ENCODE measurements around the gene RBMS1. TPM values are rescaled to one million over a fixed set of nuclear protein-coding genes. Genes with fewer than 3 reads are reported as not detected.
A peak's percentile ranks its signal among the peaks of the same experiment; 100 is the strongest.

RBMS1 gene
- total RNA-seq, 1 donor from 2014 or later = 148 TPM

DNA sequence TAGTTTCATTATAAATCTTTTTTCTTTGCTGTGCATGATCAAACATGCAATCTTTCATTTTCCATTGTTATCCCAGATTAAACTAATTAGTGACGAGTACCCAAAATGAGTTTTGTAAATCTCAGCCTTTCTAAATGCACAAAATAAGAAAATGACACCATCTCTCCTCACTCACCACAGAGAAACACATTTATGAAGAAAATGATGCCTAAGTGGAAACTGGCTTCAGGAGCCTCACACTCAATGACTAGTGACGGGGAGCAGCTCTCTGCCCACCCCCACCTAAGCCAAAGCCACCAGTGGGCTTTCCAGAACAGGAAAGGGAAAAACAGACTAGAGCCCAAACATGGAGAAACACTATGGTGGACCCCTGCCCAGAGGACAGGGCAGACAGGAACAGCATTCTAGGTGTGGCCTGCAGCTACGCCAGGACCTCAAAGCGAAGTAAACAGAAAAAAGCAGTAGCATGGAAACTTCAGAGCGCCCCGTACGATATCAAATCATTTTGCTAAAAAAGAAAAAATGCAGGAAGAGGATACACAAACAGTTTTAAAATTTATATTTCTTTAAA, 113.5 kb downstream of the RBMS1 start:
- Histone ChIP-seq H4K20me1 (ENCODE audit: insufficient read depth, low read length) (peaks cover 64% of the 10 kb centered on the region), H3K27ac (ENCODE audit: low read depth, low read length) (peak overlapping the region; percentile 13), H3K4me2 (ENCODE audit: low read length) (no peak overlapping the region), H3K79me2 (ENCODE audit: insufficient read depth, low read length) (peaks cover 100% of the 10 kb centered on the region), H3K9ac (ENCODE audit: low read length) (no peak overlapping the region), H3K4me1 (ENCODE audit: insufficient read depth, low read length) (peaks cover 40% of the 10 kb centered on the region), H3K27me3 (ENCODE audit: insufficient read depth, low read length) (no peaks in the 10 kb centered on the region), H2AFZ (ENCODE audit: low read depth, low read length) (no peak overlapping the region), H3K4me3 (ENCODE audit: insufficient read depth, low read depth, low read length) (no peak overlapping the region), H3K36me3 (ENCODE audit: insufficient read depth, low read length) (no peaks in the 10 kb centered on the region), H3K9me3 (ENCODE audit: insufficient read depth, low read depth, low read length) (no peaks in the 10 kb centered on the region)
- Mint-ChIP-seq H3K4me1 (ENCODE audit: low read depth, unreplicated experiment) (peaks cover 62% of the 10 kb centered on the region), H3K36me3 (ENCODE audit: low read depth, unreplicated experiment) (peaks cover 5% of the 10 kb centered on the region), H3K4me3 (ENCODE audit: unreplicated experiment) (peak overlapping the region; percentile 24), H3K27ac (ENCODE audit: unreplicated experiment) (peak overlapping the region; percentile 31), H3K9me3 (ENCODE audit: unreplicated experiment) (no peaks in the 10 kb centered on the region), H3K27me3 (ENCODE audit: low read depth, unreplicated experiment) (no peaks in the 10 kb centered on the region)
- no peak for TF ChIP-seq EZH2 (IDR thresholded peaks at IDR 0.05; ENCODE audit: insufficient read depth, low read length)
- TF ChIP-seq CTCF (IDR thresholded peaks at IDR 0.05; ENCODE audit: insufficient read depth, low read depth, low read length) = no peak
- FAIRE-seq (peak; percentile 9), DNase-seq (ENCODE audit: low read depth) (no peak)

DNA sequence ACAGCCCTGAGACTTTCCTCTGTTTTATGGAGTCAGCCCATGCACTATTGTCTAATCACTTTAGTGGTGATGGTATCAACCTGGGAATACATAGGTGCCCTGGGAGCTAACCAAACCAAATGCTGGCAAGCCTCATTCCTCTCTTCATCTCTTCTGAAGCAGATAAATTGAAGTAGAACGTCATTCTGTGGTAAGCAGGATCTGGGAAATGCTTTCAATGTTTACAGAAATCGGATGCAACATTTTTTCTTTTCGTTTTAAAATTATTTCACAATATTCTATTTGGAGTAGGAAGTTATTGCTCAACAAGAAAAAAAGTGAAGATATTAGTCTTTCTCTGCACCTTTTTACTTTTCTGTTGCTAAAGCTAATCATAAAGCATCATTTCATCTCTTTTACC, 114.2 kb downstream of the RBMS1 start:
- Histone ChIP-seq H3K36me3 (ENCODE audit: insufficient read depth, low read length) (no peaks in the 10 kb centered on the region), H3K4me2 (ENCODE audit: low read length) (no peak overlapping the region), H3K27me3 (ENCODE audit: insufficient read depth, low read length) (no peaks in the 10 kb centered on the region), H3K9ac (ENCODE audit: low read length) (no peak overlapping the region), H3K9me3 (ENCODE audit: insufficient read depth, low read depth, low read length) (no peaks in the 10 kb centered on the region), H3K4me3 (ENCODE audit: insufficient read depth, low read depth, low read length) (no peak overlapping the region), H3K27ac (ENCODE audit: low read depth, low read length) (peak overlapping the region; percentile 42), H4K20me1 (ENCODE audit: insufficient read depth, low read length) (peaks cover 60% of the 10 kb centered on the region), H3K4me1 (ENCODE audit: insufficient read depth, low read length) (peaks cover 42% of the 10 kb centered on the region), H2AFZ (ENCODE audit: low read depth, low read length) (no peak overlapping the region), H3K79me2 (ENCODE audit: insufficient read depth, low read length) (peaks cover 99% of the 10 kb centered on the region)
- no peaks in the 10 kb centered on the region for H3K27me3 Mint-ChIP-seq (ENCODE audit: low read depth, unreplicated experiment)
- H3K4me1 Mint-ChIP-seq (ENCODE audit: low read depth, unreplicated experiment) = peaks cover 63% of the 10 kb centered on the region
- no peak overlapping the region for H3K27ac Mint-ChIP-seq (ENCODE audit: unreplicated experiment)
- H3K9me3 Mint-ChIP-seq (ENCODE audit: unreplicated experiment) = no peaks in the 10 kb centered on the region
- no peak for TF ChIP-seq CTCF (IDR thresholded peaks at IDR 0.05; ENCODE audit: insufficient read depth, low read depth, low read length)
- H3K36me3 Mint-ChIP-seq (ENCODE audit: low read depth, unreplicated experiment) = peaks cover 5% of the 10 kb centered on the region
- FAIRE-seq (no peak), DNase-seq (ENCODE audit: low read depth) (peak; percentile 95)
- no peak overlapping the region for H3K4me3 Mint-ChIP-seq (ENCODE audit: unreplicated experiment)

- Histone ChIP-seq H3K9me3 (ENCODE audit: insufficient read depth, low read depth, low read length) (no peaks in the 10 kb centered on the region), H3K79me2 (ENCODE audit: insufficient read depth, low read length) (peaks cover 99% of the 10 kb centered on the region), H2AFZ (ENCODE audit: low read depth, low read length) (no peak overlapping the region), H3K9ac (ENCODE audit: low read length) (peak overlapping the region; percentile 10), H3K36me3 (ENCODE audit: insufficient read depth, low read length) (no peaks in the 10 kb centered on the region), H3K27ac (ENCODE audit: low read depth, low read length) (peak overlapping the region; percentile 63), H3K27me3 (ENCODE audit: insufficient read depth, low read length) (no peaks in the 10 kb centered on the region), H3K4me1 (ENCODE audit: insufficient read depth, low read length) (peaks cover 58% of the 10 kb centered on the region), H3K4me3 (ENCODE audit: insufficient read depth, low read depth, low read length) (no peak overlapping the region), H3K4me2 (ENCODE audit: low read length) (peak overlapping the region; percentile 38), H4K20me1 (ENCODE audit: insufficient read depth, low read length) (peaks cover 66% of the 10 kb centered on the region)
- Mint-ChIP-seq H3K36me3 (ENCODE audit: low read depth, unreplicated experiment) (peaks cover 5% of the 10 kb centered on the region), H3K27ac (ENCODE audit: unreplicated experiment) (peak overlapping the region; percentile 77), H3K9me3 (ENCODE audit: unreplicated experiment) (no peaks in the 10 kb centered on the region), H3K4me1 (ENCODE audit: low read depth, unreplicated experiment) (peaks cover 79% of the 10 kb centered on the region), H3K4me3 (ENCODE audit: unreplicated experiment) (no peak overlapping the region), H3K27me3 (ENCODE audit: low read depth, unreplicated experiment) (no peaks in the 10 kb centered on the region)
- DNase-seq (ENCODE audit: low read depth) (peak; percentile 67), FAIRE-seq (no peak)
- TF ChIP-seq CTCF (IDR thresholded peaks at IDR 0.05; ENCODE audit: insufficient read depth, low read depth, low read length) (peak; percentile 4), EZH2 (IDR thresholded peaks at IDR 0.05; ENCODE audit: insufficient read depth, low read length) (no peak)
These were observed 116.2 kb downstream of the RBMS1 start for GRCh38 chr2:160377204-160377995.
